HG02981 (cell line): ENCODE data around the gene TMOD1.

Experiments used
- ATAC-seq: cut with Tn5 transposase; IDR thresholded peaks from one replicate; pipeline ENCODE4 v1.9.1; 2021; ENCODE audit warnings: mild to moderate bottlenecking, moderate library complexity; ENCODE audit not compliant: unreplicated experiment

The TMOD1 gene

DNA sequence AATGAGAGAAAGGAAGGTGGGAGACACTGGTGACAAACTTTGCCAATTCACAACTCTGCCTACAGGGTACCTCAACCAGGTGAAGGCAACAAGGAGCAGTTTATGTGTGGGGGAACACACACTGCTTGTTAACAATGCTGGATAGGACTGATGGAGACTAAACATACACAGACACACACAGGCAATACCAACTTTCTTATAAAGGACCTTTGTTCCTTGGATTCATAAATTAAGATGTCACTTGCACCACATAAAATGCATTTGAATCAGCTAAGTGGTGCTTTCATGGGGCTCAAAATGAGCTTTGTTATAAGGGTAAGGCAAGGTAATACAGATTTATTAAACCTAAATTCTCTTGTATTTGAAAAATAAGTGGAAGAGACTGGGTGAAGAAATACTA, 127.7 kb downstream of the TMOD1 start:
- no peak for ATAC-seq

DNA sequence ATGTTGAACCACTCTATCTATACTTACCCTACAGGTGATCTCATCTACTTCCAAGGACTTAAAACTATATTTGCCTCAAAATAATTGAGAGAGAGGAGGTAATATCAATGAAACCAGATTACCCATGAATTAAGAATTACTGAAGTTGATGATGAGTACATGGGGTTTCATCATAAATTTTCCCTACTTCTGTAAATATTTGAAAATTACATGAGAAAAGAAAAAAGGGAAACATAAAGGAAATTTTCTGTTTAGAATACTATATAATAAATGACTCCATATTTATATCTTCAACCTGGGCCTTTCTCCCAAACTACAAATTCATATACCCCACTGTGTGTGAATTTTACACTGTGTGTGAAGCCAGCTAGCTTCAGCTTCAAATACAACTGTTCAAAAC, 129.1 kb downstream of the TMOD1 start:
- no peak for ATAC-seq

DNA sequence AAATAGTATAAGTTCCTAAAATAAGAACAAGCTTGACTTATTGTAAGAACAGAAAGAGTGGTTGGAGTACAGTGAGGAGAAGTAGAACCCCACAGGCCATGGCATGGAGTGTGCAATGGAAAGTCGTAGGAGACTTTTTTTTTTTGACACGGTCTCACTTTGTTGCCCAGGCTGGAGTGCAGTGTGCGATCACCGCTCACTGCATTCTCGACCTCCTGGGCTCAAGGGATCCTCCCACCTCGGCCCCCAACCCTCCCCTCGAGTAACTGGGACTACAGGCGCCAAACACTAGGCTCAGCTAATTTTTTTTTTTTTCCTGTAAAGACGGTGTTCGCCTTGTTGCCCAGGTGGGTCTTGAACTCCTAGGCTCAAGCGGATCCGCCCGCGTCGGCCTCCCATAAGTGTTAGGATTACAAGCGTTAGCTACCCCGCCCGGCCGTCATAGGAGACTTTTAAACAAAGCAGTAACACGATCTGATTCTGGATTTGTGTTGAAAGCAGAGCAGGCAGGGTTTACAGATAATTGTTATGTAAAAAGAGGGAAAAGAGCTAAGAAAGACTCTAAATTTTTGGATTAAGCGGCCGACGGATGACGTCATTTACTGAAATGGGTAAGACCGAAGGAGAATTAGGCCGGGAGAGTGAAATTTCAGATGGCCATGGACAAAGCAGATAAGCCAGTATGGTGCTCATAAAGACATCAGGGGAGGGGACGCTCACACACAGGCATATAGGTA, 130.9 kb downstream of the TMOD1 start:
- peak; percentile 5 for ATAC-seq

DNA sequence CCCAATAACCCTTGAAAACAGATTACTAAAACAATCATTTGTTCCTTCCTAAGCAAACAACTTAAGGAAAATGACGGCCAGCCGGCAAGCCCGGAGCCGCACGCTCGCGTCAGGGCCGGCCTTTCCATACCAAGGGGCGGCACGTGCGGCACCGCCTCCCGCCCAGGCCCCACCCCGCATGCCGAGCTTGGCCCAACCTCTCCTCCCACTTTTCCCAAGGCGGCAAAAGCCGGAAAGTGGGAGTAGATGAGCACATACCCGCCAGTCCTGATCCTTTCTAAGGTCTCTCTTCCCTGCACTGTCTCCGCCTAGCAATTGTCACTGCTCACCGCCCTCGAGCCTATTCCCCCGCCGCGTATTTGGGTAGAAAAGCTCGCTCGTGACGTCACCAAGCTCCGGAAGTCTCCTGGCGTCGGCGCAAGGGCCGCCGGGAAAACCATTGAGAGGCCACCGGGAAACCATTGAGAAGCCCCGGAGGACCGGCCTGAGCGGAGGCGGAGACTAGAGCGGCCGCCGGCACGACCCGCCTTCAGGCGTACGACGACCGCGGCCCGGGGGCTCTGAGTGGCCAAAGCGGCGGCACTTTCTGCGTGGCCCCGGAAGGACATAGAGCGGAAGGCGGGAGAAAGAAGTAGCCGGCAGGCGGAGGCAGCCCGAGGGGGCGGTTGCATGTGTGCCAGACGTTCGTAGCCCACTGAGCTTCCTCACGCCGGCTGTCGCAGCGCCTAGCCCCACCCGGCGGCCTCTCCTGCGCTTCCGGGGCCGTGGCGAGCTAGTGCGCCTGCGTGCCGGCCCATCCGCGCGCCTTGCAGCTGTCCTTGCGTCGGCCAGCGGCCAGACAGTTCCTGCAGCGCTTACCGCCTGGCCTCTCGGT, 131.8 kb downstream of the TMOD1 start, which contains the start of the genes NCBP1 and TSTD2:
NCBP1 (plus strand) TSS at position 837 of the 874 bp plus-strand sequence. CDS start 61 bp downstream, outside the sequence.
TSTD2 (minus strand) TSS at position 384 of the 874 bp plus-strand sequence. CDS start 5,806 bp downstream, outside the sequence.
- peak; percentile 84 for ATAC-seq

DNA sequence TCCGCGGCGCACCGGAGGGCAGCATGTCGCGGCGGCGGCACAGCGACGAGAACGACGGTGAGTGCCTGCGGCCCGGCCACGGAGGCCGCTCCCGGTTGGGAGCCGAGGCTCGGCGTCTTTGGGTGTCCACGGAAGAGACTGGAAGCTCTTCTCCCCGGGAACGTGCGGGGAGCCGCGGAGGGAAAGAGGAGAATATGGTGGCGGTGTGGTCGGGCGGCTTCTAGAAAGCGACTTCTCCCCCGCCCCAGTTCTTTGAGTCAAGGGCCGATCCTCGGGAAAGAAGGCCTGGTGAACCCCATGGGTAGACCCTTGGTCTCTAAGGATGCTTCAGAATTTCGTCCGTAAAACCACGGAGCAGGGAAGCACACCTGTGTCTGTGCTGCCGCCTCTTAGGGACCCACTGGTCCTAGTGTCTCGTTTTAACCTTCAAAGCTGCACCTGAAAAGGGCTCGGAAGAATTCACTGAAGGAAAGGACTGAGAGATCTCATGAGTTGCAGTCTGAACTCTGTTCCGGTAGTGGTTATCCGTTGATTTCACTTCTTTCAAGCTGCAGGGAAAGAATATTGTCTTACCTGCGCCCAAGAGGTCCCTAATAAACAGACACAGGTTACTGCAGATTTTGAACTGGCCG, 132.5 kb downstream of the TMOD1 start:
- ATAC-seq = peak; percentile 0

DNA sequence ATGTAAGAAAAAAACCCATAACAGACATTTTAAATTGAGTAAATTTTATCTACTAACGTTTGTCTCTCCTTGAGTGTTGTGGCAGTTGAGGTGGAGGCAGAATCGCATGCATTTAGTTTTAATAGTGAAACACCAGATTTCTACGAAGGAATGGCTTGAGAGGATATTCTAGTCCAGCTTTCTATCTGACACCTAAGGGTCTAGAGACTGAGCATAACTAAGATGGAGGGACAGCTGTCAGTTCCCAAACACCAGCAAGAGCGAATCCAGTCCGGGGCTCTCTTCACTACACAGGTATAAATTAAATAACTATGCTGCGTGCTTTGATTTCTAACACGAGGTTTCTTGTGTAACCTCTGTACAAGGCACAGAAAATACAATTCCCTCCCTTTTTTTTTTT, 133.6 kb downstream of the TMOD1 start:
- ATAC-seq = no peak

DNA sequence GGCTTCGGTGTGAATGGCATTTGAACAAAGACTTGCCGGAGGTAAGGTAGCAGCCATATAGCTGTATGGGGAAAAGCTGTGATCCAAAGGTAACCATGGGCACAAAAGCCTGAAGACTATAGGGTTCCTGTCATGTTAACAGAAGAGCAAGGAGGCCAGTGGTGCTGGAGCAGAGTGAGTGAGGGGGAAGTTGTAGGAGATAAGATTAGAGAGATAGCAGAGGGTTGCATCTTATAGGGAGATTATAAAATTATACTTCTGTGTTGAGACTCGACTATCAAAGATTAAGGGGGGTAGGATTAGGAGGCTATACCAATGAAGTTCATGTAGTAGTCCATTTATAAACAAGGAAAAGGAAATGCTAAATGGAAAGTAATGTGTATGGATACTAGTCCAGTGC, 135.4 kb downstream of the TMOD1 start:
- ATAC-seq = no peak

DNA sequence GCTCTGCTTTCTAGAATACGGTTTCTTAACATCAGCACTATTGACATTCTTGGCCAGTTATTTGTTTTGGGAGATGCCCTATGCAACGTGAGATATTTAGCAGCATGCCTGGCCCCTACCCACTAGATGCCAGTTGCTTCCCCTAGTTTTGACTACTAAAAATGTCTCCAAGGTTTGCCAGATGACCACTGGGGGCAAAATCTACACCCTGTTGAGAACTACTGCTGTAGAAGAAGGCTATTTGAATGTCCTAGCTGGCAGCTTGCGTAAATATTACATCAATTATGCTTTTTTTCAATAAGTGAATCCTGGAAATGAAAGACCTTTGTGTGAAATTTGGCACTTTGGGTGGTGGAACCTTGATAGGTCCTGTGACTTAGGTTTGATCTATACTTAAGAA, 137.2 kb downstream of the TMOD1 start:
- ATAC-seq = no peak

DNA sequence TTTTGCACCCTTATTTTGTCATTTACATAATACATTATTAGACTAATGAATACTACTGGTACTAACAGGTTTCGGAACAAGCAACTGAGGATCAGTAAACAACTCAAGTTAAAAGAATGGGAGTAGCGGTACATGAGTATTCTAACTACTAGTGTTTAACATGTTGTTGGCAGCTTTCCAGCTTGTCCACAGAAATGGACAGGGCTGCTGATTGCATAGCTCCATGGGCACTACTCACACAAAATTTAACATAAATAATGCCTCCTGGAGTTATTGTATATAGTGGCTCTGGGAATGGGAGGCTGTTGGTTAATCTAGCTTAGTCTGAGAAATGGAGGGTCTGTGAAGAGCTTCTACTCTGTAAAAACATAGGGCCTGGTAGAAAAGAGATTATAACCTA, 138.9 kb downstream of the TMOD1 start:
- no peak for ATAC-seq

DNA sequence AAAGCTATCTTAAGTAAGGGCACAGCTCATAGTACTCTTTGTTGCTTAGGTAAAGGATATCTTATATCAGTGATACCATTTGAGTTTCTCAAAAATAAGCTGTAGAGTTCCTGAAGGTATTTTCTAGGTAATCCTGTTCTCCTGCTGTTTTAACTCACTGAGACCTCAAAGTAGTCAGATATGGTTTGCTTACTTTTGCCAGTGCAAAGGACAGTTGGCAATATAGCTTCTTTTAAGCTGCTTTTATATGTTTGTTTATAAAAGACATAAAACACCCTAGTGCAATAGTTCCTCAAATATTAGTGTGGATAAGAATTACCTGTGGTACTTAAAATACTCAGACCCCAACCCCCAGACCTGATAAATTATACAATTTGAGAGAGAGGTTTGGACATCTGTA, 144.3 kb downstream of the TMOD1 start:
- no peak for ATAC-seq

DNA sequence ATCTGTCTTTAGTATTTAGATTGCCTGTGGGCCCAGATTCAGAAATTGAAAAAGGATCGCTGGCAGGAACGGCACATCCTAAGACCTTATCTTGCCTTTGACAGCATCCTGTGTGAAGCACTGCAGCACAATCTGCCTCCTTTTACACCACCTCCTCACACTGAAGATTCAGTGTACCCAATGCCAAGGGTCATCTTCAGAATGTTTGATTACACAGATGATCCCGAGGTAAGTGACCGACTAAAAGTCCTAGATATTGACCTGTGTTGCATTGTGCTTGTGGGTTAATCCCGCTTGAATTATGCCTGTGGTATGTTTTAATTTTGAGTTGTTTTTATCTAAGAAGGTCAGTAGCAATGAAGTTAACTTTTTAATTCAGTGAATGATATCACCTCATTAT, 146.5 kb downstream of the TMOD1 start:
- ATAC-seq = no peak
